ENCODE results near the gene LEFTY2. TPM values are rescaled to one million over a fixed set of nuclear protein-coding genes. Genes with fewer than 3 reads are reported as not detected.

The LEFTY2 gene
- total RNA-seq, 1 donor from 2014 or later: not detected

DNA sequence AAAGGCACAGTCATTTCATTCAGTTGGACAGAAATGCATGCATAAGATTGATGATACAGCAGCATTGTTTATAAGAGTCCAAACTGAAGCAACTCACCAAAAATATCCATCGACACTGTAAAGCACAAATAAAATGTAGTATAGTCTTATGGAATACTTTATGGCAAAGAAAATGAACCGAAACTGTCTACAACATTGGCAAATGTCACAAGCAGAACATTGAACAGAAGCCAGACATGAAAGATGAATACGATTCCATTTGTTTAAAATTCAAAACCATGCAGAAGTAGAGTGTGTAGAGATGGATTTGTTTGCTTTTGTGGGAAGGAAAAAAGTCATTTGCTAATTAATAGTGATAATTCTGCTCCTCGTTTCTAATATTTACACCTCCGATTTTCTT lies 44.5 kb downstream of the LEFTY2 start:
- H3K27me3 ChIP-seq (ENCODE audit: control insufficient read depth, insufficient read depth, low read length): no peaks in the 10 kb centered on the region
- H3K4me3 ChIP-seq (ENCODE audit: low read depth, low read length): no peak overlapping the region
- TF ChIP-seq, protein P1, sequence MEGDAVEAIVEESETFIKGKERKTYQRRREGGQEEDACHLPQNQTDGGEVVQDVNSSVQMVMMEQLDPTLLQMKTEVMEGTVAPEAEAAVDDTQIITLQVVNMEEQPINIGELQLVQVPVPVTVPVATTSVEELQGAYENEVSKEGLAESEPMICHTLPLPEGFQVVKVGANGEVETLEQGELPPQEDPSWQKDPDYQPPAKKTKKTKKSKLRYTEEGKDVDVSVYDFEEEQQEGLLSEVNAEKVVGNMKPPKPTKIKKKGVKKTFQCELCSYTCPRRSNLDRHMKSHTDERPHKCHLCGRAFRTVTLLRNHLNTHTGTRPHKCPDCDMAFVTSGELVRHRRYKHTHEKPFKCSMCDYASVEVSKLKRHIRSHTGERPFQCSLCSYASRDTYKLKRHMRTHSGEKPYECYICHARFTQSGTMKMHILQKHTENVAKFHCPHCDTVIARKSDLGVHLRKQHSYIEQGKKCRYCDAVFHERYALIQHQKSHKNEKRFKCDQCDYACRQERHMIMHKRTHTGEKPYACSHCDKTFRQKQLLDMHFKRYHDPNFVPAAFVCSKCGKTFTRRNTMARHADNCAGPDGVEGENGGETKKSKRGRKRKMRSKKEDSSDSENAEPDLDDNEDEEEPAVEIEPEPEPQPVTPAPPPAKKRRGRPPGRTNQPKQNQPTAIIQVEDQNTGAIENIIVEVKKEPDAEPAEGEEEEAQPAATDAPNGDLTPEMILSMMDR (IDR thresholded peaks at IDR 0.05; ENCODE audit: insufficient read depth, low read length, poor library complexity, severe bottlenecking): no peak
- DNase-seq (ENCODE audit: low read depth): no peak
- no peaks in the 10 kb centered on the region for H3K36me3 ChIP-seq (ENCODE audit: control insufficient read depth, insufficient read depth, low read length)

DNA sequence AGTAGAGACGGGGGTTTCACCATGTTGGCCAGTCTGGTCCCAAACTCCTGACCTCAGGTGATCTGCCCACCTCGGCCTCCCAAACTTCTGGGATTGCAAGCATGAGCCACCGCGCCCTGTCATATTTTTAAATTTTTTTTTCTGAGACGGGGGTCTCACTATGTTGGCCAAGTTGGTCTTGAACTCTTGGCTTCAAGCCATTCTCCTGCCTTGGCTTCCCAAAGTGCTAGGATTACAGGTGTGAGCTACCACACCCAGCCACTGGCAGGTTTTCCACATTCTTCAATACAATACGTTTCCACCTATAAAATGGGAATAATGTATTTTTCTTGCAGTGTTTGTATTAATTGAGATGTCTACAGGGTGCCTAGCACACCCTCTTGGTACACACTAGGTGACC lies 48.7 kb downstream of the LEFTY2 start:
- DNase-seq (ENCODE audit: low read depth): no peak
- no peaks in the 10 kb centered on the region for H3K27me3 ChIP-seq (ENCODE audit: control insufficient read depth, insufficient read depth, low read length)
- no peak overlapping the region for H3K4me3 ChIP-seq (ENCODE audit: low read depth, low read length)
- H3K36me3 ChIP-seq (ENCODE audit: control insufficient read depth, insufficient read depth, low read length): no peaks in the 10 kb centered on the region
- TF ChIP-seq, protein P1 (IDR thresholded peaks at IDR 0.05; ENCODE audit: insufficient read depth, low read length, poor library complexity, severe bottlenecking): no peak

DNA sequence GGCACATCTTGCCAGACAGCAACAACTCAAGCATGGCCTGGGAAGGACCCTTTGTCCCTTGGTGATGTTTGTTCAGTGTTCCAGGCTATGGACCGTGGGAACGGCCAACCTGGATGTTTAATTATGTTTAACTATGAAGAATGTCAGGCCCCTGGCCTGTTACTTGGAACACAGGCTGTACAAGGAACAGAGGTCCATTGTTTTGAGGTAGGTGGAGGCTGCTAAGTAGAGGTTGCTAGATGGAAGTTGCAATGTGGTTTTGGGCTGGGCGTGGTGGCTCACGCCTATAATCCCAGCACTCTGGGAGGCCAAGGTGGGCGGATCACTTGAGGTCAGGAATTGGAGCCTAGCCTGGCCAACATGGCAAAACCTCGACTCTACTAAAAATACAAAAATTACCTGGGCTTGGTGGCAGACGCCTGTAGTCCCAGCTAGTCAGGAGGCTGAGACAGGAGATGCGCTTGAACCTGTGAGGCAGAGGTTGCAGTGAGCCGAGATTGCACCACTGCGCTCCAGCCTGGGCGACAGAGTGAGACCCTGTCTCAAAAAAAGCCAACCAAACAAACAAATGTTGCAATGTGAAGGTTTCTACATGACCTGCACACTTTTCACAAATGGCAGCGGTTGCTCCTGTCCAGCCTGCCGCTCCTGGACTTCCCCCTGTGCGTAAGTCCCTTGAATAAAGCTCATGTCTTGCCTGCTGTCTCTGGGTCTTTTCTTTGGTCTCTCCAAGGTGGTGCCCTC lies 49.6 kb downstream of the LEFTY2 start:
- Histone ChIP-seq H3K4me3 (ENCODE audit: low read depth, low read length) (no peak overlapping the region), H3K27me3 (ENCODE audit: control insufficient read depth, insufficient read depth, low read length) (no peaks in the 10 kb centered on the region), H3K36me3 (ENCODE audit: control insufficient read depth, insufficient read depth, low read length) (no peaks in the 10 kb centered on the region)
- TF ChIP-seq, protein P1 (IDR thresholded peaks at IDR 0.05; ENCODE audit: insufficient read depth, low read length, poor library complexity, severe bottlenecking): no peak
- DNase-seq (ENCODE audit: low read depth): no peak

DNA sequence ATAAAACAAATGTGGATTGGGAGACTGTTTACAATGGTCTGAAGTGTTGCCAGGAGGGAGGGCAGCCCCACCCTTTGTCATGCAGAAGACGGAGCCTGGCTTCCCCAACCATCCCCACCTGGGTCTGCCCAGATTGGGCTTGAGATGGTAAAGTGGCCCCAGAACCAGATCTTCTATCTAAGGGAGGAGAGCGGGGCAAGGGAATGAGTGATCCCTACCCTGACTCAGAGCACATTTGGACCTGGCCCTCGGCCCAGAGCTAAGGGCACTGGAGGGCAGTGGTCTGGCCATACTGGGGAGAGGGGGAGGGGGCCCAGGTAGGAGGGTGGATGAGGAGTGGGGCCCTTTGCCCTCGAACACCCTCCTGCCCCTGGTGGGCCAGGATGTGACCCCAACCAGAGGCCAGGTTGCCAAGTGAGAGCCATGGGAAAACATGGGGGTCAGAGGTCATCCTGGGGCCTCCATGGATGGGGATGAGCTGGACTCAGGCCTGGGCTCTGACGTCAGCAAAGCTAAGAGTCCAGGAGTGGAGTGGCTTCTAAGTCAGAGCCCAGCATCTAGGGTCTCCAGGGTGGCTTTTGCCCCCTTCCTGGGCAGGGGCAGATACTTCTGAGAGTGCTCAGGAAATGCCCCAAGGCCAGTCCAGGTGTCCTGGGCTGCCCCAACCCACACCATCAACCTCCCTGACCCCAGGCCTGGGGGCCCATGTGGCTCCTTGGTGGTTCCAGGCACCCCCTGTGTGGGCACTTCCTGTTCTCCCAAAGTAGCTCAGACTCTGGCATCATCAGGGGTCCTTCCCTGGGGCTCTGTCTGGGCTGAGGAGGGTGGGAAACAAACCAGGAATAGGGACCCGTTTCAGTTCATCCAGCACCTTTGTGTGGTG lies 50.4 kb downstream of the LEFTY2 start:
- TF ChIP-seq, protein P1 (IDR thresholded peaks at IDR 0.05; ENCODE audit: insufficient read depth, low read length, poor library complexity, severe bottlenecking): no peak
- no peak for DNase-seq (ENCODE audit: low read depth)
- no peaks in the 10 kb centered on the region for H3K36me3 ChIP-seq (ENCODE audit: control insufficient read depth, insufficient read depth, low read length)
- no peak overlapping the region for H3K4me3 ChIP-seq (ENCODE audit: low read depth, low read length)
- H3K27me3 ChIP-seq (ENCODE audit: control insufficient read depth, insufficient read depth, low read length): no peaks in the 10 kb centered on the region

DNA sequence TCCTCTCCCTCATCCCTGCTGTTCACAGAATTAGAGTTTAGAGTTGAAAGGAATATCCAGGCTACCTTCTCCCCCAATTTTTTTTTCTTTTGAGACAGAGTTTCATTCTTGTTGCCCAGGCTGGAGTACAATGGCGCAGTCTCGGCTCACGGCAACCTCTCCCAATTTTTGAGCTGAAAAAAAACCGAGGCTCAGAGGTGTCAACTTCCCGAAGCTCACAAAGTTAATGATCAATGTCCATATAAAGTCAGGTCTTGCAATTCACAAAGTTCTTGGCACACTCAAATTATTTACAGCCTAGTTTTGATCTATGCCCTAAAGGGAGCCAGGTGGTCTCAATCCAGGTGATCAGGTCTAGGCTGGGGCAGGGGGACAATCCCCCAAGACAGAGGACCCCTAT lies 51.3 kb downstream of the LEFTY2 start:
- Histone ChIP-seq H3K4me3 (ENCODE audit: low read depth, low read length) (no peak overlapping the region), H3K27me3 (ENCODE audit: control insufficient read depth, insufficient read depth, low read length) (no peaks in the 10 kb centered on the region), H3K36me3 (ENCODE audit: control insufficient read depth, insufficient read depth, low read length) (no peaks in the 10 kb centered on the region)
- DNase-seq (ENCODE audit: low read depth): no peak
- TF ChIP-seq, protein P1 (IDR thresholded peaks at IDR 0.05; ENCODE audit: insufficient read depth, low read length, poor library complexity, severe bottlenecking): no peak
